ENCODE results near the gene CEP85L. TPM values are rescaled to one million over a fixed set of nuclear protein-coding genes. Genes with fewer than 3 reads are reported as not detected.
"Not testable (repeated sequence)": the region's sequence is repeated elsewhere in the genome, so short reads cannot be mapped to it uniquely, and the experiment has no call there.

CEP85L gene
- total RNA-seq, 2 donors from 2014 or later: 87.6 to 95.6 TPM

DNA sequence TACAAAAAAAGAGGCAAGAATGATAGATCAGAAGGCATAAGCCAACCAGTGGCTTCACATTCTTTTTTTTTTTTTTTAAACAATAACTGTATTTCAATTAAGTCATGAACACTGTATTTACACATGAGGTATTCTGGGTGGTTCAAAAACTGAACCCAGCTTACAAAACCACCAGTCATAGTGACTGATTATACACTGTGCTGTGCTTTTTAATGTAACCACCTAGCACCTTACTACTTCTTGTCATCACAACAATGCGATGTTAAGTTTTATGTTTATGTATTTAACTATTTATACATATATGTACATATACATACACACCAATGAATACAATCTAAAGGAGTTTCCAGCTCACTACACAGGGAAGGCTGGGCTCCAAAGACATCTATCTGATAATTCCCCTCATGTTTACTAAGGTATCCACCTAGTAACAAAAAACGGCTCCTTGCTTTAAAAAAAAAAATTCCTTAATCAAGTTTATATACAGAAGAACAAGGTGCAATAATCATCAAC is 190.4 kb downstream of the CEP85L start:
- H3K4me3 Mint-ChIP-seq: no peak overlapping the region
- no peak overlapping the region for H3K27ac Mint-ChIP-seq
- H3K4me1 Mint-ChIP-seq: no peaks in the 10 kb centered on the region
- ATAC-seq (no peak), DNase-seq (no peak)
- no peaks in the 10 kb centered on the region for H3K27me3 Mint-ChIP-seq
- peaks cover 11% of the 10 kb centered on the region for H3K36me3 Mint-ChIP-seq (ENCODE audit: low read depth)
- H3K9me3 ChIP-seq (ENCODE audit: control insufficient read depth, low read length, poor library complexity, severe bottlenecking): no peaks in the 10 kb centered on the region

DNA sequence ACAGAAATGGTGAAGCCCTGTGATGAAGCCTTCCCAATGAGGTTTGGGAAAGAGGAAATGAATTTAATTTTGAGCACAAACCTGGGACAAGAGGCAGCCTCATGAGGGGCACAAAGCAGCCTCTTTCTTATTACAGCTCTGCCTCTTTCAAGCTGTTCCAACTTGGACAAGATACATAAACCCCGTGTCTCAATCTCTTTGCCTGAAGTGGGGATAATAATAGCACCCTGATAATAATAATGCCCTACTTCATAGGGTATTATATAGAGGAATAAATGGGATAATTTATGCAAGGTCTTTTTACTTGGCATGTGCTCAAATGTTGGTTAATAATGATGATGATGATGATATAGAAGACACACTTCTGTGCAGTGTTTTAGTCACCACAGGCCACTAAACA is 194.4 kb downstream of the CEP85L start:
- no peak overlapping the region for H3K27ac Mint-ChIP-seq
- no peak for DNase-seq
- no peak overlapping the region for H3K4me3 Mint-ChIP-seq
- no peak for ATAC-seq
- H3K36me3 Mint-ChIP-seq (ENCODE audit: low read depth): no peaks in the 10 kb centered on the region
- H3K27me3 Mint-ChIP-seq: no peaks in the 10 kb centered on the region
- H3K4me1 Mint-ChIP-seq: no peaks in the 10 kb centered on the region
- H3K9me3 ChIP-seq (ENCODE audit: control insufficient read depth, low read length, poor library complexity, severe bottlenecking): no peaks in the 10 kb centered on the region

DNA sequence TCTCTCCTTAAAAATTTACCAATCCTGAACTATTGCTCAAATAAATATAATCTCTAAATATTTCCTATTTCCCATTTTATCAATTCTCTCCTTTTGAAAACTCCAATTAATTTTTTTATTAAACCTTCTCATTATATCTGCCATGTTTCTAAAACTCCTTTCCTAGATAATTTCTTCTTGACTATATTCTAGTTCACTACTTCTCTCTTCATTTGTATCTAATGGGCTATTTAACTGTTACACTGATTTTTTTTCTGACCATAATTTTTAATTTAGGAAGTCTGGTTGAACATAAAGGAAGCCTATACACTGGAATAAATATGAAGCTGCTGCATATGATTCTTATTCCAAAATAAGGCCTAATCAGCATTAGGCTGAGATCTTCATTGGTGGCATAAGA is 199.6 kb downstream of the CEP85L start:
- H3K9me3 ChIP-seq (ENCODE audit: control insufficient read depth, low read length, poor library complexity, severe bottlenecking): no peaks in the 10 kb centered on the region
- Mint-ChIP-seq H3K27me3 (no peaks in the 10 kb centered on the region), H3K4me3 (no peak overlapping the region), H3K36me3 (ENCODE audit: low read depth) (peaks cover 2% of the 10 kb centered on the region), H3K27ac (no peak overlapping the region), H3K4me1 (no peaks in the 10 kb centered on the region)
- DNase-seq (no peak), ATAC-seq (no peak)

DNA sequence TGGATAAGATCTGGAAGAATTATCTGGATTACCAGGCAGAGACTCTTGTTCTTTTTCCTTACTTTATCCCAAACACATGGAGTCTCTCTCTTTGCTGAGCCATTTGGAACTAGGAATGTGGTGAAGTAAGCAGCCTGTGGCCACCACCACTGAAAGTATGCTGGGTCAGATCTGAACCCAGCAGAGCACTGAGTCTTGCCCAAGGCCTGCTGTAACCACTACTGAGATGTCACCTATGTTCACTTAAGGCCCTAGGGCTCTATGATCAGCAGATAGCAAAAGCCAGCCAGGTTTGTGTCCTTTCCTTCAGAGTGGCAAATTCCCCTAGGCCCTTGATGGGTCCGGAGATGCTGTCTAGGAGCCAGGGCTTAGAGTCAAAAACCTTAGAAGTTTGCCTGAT is 206.6 kb downstream of the CEP85L start:
- H3K27me3 Mint-ChIP-seq: no peaks in the 10 kb centered on the region
- no peak overlapping the region for H3K27ac Mint-ChIP-seq
- DNase-seq (no peak), ATAC-seq (no peak)
- H3K36me3 Mint-ChIP-seq (ENCODE audit: low read depth): peaks cover 5% of the 10 kb centered on the region
- no peaks in the 10 kb centered on the region for H3K4me1 Mint-ChIP-seq
- no peak overlapping the region for H3K4me3 Mint-ChIP-seq
- H3K9me3 ChIP-seq (ENCODE audit: control insufficient read depth, low read length, poor library complexity, severe bottlenecking): peaks cover 7% of the 10 kb centered on the region

DNA sequence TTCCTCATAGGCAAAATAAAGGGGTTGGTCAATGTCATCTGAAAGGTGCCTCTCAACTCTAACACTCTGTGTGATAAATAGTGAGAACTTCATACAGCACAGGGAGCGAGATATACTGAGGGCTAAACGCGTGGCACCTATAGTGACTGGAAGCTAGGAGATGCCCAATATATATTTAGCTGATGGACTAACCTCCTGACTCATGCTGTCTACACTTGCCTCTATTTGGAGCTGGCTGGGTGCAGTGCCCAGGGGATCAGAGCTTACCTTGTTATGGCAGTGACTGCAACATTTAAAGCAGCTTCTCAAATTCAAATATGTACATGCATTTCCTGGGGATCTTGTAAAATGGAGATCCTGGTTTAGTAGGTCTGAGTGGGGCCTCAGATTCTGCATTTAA is 214.9 kb downstream of the CEP85L start:
- Mint-ChIP-seq H3K36me3 (ENCODE audit: low read depth) (no peaks in the 10 kb centered on the region), H3K27me3 (no peaks in the 10 kb centered on the region), H3K27ac (no peak overlapping the region), H3K4me1 (no peaks in the 10 kb centered on the region), H3K4me3 (no peak overlapping the region)
- H3K9me3 ChIP-seq (ENCODE audit: control insufficient read depth, low read length, poor library complexity, severe bottlenecking): no peaks in the 10 kb centered on the region
- no peak for DNase-seq
- no peak for ATAC-seq

DNA sequence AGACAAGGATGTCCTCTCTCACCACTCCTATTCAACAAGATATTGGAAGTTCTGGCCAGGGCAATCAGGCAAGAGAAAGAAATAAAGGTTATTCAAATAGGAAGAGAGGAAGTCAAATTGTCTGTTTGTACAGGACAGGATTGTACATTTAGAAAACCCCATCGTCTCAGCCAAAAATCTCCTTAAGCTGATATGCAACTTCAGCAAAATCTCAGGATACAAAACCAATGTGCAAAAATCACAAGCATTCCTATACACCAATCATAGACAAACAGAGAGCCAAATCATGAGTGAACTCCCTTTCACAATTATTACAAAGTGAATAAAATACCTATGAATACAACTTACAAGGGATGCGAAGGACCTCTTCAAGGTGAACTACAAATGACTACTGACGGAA is 217.2 kb downstream of the CEP85L start:
- not testable (repeated sequence) for ATAC-seq, H3K27ac Mint-ChIP-seq, H3K4me1 Mint-ChIP-seq

DNA sequence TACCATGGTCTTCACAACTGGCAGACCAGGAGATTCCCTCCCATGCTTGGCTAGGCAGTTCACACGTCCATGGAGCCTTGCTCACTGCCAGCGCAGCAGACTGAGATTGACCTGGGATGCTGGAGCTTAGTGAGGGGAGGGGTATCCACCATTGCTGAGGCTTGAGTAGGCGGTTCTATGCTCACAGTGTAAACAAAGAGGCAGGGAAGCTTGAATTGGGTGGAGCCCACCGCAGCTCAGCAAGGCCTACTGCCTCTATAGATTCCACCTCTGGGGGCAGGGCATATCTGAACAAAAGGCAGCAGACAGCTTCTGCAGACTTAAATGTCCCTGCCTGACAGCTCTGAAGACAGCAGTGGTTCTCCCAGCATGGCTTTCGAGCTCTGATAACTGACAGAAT is 230.1 kb downstream of the CEP85L start:
- H3K4me1 Mint-ChIP-seq; H3K27me3 Mint-ChIP-seq; ATAC-seq; H3K9me3 ChIP-seq (ENCODE audit: control insufficient read depth, low read length, poor library complexity, severe bottlenecking); H3K36me3 Mint-ChIP-seq (ENCODE audit: low read depth); H3K27ac Mint-ChIP-seq; DNase-seq; H3K4me3 Mint-ChIP-seq: not testable (repeated sequence)

More for the DNA sequence above, 217.2 kb downstream of the CEP85L start:
- H3K36me3 Mint-ChIP-seq (ENCODE audit: low read depth); DNase-seq; H3K9me3 ChIP-seq (ENCODE audit: control insufficient read depth, low read length, poor library complexity, severe bottlenecking); H3K4me3 Mint-ChIP-seq; H3K27me3 Mint-ChIP-seq: not testable (repeated sequence)

DNA sequence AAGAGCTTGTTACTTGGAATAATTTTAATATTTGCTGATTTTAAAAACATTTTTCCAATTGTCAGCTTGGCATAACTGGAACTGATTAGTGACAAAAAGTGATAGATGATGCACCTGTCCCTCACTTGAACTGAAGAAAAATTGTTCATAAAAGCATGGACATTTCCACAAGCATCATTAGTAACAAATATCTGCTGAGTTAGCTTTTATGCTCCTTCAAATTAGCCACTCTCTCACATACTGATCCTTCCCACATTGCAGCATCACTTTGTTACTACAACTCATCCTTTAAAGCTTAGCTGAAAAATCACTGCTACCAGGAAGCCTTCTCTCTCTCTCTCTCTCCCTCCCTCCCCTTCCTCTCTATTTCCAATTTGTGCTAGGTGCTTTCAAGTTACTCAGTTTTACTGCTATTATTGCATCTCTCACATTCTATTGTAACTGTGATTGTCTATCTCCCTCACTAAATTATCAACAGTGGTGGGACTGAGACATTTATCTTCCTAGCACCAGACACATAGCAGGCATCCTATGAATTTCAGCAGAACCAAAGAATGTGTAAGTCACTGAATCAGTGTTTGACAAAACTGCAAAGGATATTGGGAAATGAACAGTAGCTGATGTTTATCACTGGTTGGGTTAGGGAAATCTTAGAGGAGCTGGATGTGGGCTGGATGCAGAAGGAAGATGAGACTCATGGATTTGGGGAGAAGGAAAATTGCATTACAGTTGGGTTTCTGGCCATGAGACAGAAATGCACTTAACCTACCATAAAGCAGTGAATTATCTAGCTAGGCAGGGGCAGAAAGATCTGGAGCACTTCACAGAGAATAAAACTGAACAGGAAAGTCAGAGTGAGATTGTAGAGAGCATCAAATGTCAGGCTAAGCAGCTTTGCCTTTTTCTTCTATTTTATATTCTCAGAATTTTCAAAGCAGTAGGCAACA is 231.7 kb downstream of the CEP85L start:
- no peak overlapping the region for H3K27ac Mint-ChIP-seq

More for the DNA sequence above, 231.7 kb downstream of the CEP85L start:
- DNase-seq: no peak
- H3K27me3 Mint-ChIP-seq: no peaks in the 10 kb centered on the region
- no peak for ATAC-seq
- H3K4me1 Mint-ChIP-seq: no peaks in the 10 kb centered on the region
- H3K9me3 ChIP-seq (ENCODE audit: control insufficient read depth, low read length, poor library complexity, severe bottlenecking): no peaks in the 10 kb centered on the region
- peaks cover 2% of the 10 kb centered on the region for H3K36me3 Mint-ChIP-seq (ENCODE audit: low read depth)
- H3K4me3 Mint-ChIP-seq: no peak overlapping the region

Other genes starting within 250 kb of the CEP85L start
- not detected for gene PLN, start 103.3 kb downstream of the CEP85L start, total RNA-seq
- 10 to 100 TPM; 14.4 to 20.6 TPM for gene ASF1A, start 242.6 kb upstream of the CEP85L start, total RNA-seq